DMS114 treated with DMSO at 0.1 percent for 48 hours (cell line): ENCODE data around the gene BABAM2.
"Not testable (repeated sequence)": the region's sequence is repeated elsewhere in the genome, so short reads cannot be mapped to it uniquely, and the experiment has no call there.

Experiments
- DNase-seq: peaks from one replicate; lab custom pipeline; 2025; ENCODE audit not compliant: unreplicated experiment; lab: John Stamatoyannopoulos, UW

BABAM2 gene

DNA sequence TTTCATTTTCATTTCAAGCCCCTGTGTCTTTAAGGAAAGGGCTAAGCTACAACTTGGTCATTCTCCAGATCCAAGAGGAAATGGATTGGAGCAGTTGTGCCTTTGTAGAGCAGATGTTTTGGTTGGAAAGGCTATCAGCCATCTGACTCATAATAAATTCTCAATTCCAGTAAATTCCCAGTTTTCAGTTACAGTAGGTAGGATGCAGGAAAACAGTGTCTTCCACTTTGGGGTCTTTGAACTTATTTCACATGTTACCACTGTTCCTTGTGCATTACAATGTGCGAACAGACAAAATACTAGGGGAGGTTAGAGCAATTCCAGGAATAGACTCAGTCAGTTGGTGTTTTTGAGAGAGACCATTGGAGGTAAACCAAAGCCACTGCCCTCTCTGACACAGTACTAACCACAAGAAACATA, 211.9 kb downstream of the BABAM2 start:
- DNase-seq: no peak

GRCh38 chr2:28103611-28104010, 213.1 kb downstream of the BABAM2 start:
- no peak for DNase-seq

GRCh38 chr2:28108143-28108542, 217.6 kb downstream of the BABAM2 start:
- DNase-seq: no peak

DNA sequence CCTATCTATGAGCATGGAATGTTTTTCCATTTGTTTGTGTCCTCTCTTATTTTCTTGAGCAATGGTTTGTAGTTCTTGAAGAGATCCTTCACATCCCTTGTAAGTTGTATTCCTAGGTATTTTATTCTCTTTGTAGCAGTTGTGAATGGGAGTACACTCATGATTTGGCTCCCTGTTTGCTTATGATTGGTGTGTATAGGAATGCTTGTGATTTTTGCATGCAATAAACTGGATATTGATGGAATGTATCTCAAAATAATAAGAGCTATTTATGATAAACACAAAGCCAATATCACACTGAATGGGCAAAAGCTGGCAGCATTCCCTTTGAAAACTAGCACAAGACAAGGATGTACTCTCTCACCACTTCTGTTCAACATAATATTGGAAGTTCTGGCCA, 223.2 kb downstream of the BABAM2 start:
- not testable (repeated sequence) for DNase-seq

DNA sequence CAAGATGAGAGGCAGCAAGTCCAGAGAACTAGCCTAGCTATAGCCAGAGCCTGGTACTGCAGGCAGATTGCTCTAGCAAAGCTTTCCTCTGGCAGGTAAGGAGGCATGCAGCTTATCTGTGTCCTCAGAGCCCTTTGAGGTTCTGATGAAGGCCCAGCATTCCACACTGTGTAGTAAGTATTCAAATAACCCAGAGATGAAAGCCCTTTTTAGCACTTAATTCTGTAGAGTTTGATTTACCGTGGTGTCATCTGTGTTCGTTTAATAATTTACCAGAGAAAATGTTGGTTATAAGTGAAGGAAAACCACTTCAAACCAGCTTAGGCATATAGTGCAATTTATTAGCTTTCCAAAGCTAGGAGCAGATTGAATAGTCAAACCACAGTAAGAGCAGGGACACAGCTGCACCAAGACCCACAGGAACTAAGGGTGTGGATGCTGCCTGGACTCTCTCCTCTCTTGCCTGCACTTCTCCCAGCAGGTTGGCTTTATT, 226.6 kb downstream of the BABAM2 start:
- DNase-seq: no peak

DNA sequence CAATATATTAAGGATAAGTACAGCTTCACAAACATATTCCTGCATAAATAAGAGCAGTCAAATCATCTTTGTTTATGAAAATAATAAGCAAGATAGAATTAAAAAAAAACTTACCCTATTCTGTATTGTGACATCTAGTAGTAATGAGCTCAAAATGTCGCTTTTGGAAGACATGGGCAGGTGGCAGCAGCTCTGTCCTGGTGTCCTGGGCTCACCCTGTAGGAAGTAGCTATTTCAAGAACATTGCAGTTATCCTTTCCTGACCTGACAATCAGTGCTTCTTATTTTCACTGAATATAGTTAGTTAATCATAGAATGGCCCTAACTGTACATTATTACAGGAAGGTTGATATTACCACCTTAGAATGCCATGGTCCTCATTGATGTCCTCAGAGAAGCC, 229.1 kb downstream of the BABAM2 start:
- no peak for DNase-seq

- no peak for DNase-seq
Measured at GRCh38 chr2:28128281-28128950, 237.9 kb downstream of the BABAM2 start.

DNA sequence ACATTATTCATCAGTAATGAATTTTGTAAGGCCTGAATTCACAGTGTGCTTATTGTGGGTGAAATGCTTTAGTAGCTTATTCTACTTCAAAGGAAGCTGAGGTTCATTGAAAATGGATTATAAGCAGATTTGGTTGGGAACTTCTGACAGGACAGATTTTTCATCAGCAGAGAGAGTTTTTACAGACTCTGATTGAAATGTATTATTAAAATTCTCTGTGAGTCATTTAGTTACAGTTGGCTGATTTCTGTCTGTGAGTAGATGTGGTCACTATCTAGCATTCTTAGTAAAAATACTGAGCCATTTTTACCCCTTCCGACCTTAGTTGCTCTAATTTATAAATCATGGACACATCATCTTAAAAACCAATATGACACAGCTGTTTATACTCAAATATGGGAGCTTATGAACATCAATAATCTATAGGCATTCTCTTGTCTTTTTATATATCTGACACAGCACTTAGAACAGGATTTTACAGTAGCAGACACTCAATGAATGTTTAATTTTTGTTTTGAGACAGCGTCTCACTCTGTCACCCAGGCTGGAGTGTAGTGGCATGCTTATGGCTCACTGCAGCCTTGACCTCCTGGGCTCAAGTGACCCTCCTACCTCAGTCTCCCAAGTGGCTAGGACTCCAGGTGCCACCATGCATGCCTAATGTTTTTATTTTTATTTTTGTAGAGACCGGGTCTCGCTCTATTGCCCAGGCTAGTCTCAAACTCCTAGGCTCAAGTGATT, 239.6 kb downstream of the BABAM2 start:
- DNase-seq: no peak

- DNase-seq: no peak
Measured at GRCh38 chr2:28133778-28134177, 243.2 kb downstream of the BABAM2 start.

DNA sequence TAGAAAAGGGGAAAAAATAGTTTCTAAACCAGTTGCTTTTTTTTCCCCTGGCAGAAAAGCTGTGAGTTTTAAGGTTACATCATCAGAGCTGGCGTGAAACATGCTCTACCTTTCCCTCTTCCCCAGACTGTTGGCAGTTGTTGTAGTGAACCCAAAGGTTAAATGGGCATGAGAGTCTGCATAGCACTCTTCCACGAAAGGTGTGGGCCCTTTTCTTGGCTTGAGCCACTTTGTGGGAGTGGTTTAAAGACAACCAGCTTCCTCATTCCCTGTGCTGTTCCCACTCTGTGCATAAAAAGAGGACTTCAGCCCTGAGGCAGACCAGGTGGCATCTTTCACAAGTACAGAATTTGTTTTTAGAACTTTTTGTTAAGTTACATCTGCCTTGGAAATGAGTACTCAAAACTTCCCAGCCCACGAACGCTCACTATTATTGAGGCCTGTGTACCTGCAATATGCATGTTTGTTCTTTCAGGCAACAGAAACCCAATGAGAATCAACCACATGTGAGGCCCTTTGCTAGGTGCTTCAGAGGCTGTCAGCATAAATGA, 243.8 kb downstream of the BABAM2 start:
- no peak for DNase-seq

GRCh38 chr2:28134857-28135256, 244.3 kb downstream of the BABAM2 start:
- DNase-seq: no peak

DNA sequence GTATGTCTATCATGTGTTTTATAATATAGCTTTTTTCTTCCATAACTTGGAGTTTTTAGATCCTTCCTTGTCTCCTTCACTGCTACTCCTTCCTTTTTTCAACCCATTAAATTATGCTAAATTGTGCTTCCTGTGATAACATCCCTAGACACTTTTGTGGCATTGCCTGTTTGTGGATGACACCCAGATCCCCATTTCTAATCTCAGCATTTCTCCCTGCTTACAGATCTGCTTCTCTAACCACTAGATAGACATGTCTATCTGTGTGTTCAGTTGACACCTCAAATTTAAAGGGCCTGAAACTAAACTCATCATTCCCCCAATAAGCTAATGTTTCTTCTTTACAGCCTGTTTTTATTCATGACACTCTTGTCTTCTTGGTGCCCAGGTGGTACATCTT, 244.8 kb downstream of the BABAM2 start:
- DNase-seq: no peak

DNA sequence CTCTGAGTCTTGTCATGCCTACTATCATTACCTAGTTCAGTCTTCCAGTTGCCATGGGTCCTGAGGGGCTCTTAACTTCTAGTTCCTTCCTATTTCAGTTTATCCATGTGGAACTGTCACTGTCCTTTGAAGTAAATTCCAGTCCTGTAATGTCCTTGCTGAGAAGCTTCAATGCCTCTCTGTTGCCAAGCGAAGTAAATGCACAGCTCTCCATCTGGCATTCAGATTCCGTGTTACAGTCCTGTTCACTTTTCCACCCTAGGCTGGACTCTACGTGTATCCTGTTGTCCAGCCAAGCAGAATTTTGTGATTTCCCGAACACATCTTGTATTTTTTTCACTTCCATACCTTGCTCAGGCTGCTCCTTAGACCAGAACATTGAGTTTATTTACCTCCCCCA, 245.3 kb downstream of the BABAM2 start:
- DNase-seq: no peak

DNA sequence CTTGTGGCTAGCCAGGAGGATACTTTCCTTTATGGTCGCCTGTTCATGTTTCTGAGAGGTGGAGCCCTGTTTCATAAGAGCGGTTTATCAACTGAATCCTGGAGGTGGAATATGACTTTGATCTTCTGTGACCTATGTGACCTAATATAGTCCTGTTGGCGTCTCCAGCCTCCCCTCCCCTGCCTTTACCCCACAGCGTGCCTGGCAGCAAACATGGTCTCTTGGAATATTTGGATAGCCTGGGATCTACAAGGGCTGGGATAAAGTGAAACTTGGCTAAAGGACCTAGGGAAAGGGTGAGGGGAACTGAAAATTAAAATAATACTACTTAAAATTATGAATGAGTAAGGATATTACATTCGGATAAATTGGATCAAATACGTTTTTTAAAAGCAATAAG, 246.0 kb downstream of the BABAM2 start:
- DNase-seq: no peak

DNA sequence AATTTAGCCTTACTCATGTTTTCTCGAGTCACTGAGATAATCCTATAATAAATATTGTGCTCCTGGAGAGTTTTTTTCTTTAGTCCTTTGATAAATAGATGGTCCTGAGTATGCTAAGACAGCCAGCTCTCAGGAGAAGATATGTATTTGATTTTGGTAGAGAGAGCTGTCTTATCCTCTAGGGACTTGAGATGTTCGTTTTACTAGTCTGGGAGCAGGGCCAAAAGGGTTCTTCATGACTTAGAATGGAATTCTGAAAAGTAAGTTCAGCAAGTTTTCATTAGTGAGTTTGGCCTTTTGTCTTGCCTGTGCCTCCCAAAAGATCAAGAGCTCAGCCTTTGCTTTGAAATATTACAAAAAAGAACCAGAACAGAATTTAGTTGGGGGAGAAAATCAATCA, 246.7 kb downstream of the BABAM2 start:
- DNase-seq: no peak

DNA sequence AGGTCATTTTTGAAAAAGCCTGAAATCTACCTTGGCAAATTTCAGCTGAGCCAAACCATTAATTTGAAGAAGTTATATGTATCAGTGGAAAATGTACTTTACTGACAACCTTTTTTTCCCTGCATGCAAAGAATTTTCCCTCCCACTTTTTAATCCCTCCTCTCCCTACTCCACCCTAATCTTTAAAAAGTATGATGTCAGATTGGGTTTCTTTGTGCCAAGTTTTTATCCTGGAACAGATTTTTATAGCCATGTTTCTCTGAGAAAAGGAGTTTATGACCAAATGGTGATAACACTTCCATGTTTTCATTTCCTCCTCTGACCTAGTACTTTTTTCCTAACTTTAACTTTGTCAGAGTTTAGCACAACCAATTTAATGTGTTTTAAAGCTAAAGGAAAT, 251.9 kb downstream of the BABAM2 start:
- DNase-seq: no peak

DNA sequence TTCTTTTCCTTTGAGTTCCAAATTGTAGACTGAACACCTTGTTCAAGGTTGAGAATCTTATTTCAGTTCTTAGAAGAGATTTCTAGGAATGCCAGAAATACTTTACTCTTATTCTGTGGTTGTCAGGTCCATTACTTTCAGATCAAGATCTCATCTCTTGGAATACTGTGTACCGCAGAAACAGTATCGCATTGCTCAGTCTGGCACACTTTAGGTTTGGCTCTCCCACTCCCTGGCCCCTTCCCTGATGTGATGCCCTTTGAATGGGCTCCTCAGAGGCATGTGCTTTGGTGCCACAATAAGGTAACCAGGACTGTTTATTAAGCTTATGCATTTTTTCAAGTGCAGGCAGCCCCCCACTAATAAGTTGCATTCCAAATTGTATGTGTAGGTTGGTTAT, 257.5 kb downstream of the BABAM2 start:
- no peak for DNase-seq

DNA sequence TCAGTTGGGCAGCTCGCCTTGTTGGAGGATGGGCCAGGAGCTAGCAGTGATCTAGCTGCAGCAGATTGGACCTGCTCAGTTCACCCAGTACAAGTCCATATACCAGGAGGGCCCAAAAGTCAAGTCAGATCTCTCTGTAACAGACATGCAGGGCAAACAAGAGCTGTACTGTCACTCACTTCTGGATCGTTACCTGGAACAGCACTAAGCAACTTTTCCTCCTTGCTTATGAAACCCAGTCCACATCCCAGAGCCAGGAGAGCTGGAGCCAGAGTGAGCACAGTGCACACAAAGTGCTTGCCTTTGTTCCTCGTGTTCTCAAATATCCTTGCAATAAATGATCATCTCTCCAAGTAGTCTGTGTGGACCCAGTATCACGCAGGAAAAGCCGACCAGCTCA, 258.0 kb downstream of the BABAM2 start:
- DNase-seq: no peak

DNA sequence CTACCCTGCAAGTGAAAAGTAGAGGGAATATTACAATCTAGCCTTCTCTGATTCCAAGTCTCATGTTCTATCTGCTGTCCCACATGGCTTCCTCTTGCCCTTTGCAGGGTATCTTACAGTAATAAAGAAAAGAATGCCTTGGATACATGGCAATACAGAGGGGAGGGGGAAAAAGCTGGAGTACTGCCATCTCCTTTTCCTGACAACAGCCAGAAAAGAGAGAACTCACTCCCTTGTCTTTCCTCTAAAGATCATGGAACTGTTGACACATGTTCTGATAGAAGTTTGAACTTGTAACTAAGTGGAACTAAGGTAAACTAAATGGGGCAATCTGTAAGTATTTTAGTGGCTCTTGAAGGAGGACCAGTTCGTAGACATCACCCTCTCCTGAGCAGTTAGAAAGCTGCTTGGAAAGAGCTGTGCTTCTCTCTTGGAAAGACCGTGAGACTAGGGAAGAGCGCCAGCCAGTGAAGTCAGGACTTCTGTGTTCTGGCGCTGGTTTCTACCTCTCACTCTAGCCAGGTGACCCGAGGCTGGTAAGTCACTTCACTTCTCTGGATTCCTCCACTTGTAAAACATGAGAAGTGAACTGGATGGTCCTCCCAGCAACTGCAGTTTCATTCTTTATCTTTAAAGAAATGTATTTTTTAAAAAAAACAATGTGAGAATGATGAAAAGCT, 259.8 kb downstream of the BABAM2 start:
- DNase-seq: no peak

DNA sequence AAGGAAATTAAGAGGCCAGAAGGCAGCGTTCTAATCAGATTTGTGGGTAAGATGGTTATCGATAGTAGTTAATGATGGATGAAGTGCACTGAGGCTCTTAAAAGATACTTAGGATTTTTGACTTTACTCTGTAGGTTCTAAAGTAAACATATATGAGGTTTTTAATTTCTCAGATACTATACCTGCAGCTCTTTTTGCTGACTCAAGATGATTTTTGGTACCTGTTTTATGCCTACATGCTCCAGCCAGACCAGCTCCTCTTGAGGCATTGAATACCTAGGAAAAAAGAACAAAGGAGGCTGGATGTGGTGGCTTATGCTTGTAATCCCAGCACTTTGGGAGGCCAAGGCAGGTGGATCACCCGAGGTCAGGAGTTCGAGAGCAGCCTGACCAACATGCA, 260.5 kb downstream of the BABAM2 start:
- no peak for DNase-seq

DNA sequence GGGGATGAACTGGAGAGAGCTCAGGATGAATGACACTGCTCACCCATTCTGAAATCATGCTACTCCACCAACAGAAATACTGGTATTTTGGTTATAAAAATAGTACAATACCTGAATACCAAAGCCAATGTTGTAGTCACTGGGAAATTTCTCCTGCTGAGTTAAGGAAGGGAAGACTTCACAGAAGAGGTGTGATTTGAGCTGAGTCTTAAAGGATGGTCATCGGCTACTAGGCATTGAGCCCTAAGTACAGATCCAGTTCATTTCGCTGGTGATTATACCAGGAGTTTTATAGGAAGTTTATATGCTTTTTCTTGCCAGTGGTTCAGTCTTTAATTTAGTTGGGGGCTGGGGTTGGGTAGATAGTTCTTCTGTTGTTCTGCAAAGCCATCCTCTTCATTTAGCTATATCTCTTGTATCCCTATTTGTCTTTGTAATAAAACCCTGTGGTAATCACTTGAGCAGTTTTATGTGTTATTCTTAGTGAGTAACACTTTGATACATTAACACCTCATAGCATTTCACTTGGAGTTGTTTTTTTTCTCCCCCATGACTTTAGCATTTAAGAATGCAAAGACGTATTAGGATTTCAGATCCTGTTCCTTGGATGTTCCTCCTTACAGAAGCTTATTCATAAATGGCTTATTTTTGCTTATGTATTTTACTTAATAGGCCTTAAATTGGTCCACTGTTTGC, 262.2 kb downstream of the BABAM2 start:
- no peak for DNase-seq
